Fibroblast of pulmonary artery (primary cell): ENCODE measurements around the gene COPG2.

Experiments used
- DNase-seq: peaks from one replicate; pipeline ENCODE4 v3.0.0-alpha.2; 2010; ENCODE audit warnings: low read depth
- H3K4me3 ChIP-seq: replicated peaks from 2 replicates; pipeline ENCODE4 v1.5.1; 2011; ENCODE audit warnings: low read depth, mild to moderate bottlenecking, control low read depth, low read length, moderate library complexity
- TF ChIP-seq, protein P1 (sequence below): IDR thresholded peaks from 2 replicates; pipeline ENCODE4 v1.5.1; 2011; ENCODE audit warnings: mild to moderate bottlenecking, control low read depth, low read length, inconsistent platforms; ENCODE audit errors: missing control alignments

The COPG2 gene

DNA sequence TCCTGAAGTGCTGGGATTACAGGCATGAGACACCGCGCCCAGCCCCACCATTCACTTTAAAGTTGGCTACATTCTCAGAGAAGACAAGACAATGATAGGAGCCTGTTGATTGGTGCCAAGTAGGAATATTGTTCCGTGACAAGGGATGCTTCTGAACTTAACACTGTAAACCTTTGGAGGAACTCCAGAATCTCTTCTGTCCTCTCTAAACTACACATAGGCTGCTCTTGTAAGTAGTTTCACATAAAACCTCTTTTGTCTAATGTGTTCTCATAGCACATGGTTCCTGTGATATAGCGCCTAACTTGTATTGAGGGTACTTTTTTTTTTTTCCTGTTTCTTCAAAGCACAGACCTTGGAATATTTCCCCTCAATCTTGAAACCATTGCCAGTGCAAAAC, 3.6 kb upstream of the COPG2 start:
- TF ChIP-seq, protein P1, sequence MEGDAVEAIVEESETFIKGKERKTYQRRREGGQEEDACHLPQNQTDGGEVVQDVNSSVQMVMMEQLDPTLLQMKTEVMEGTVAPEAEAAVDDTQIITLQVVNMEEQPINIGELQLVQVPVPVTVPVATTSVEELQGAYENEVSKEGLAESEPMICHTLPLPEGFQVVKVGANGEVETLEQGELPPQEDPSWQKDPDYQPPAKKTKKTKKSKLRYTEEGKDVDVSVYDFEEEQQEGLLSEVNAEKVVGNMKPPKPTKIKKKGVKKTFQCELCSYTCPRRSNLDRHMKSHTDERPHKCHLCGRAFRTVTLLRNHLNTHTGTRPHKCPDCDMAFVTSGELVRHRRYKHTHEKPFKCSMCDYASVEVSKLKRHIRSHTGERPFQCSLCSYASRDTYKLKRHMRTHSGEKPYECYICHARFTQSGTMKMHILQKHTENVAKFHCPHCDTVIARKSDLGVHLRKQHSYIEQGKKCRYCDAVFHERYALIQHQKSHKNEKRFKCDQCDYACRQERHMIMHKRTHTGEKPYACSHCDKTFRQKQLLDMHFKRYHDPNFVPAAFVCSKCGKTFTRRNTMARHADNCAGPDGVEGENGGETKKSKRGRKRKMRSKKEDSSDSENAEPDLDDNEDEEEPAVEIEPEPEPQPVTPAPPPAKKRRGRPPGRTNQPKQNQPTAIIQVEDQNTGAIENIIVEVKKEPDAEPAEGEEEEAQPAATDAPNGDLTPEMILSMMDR, result no peak
- H3K4me3 ChIP-seq, result no peak overlapping the region

DNA sequence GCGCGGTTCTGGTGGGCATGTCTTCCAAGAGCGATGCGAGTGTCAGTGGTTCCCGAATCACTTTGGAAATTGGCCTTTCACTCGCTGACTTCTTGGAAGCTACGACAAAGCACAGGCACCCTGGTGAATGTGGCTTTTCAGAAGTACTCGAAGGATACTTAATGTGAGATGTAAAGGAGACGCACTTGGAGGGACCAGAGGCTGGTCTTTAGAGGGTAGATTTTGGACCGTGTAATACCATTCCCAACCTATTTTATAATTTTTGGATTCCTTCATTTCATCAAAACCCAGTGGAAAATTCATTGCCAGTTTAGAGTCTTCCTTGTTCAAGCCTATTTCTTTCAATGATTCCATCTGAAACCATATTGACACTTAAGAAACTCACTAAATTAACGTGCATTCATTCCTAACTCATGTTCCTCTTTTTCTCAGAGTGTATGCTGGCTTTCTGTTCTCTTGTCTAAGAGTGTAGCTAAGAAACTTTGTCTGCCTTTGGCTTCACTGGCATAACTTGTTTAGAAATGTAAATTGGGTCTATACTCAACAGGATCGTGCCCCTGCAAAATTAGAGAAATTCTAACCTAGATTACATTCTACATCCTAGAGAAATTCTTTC, 645 bp upstream of the COPG2 start:
- TF ChIP-seq, protein P1, result no peak
- DNase-seq, result no peak
- peak overlapping the region; percentile 75 for H3K4me3 ChIP-seq

More for the DNA sequence above, 3.6 kb upstream of the COPG2 start:
- no peak for DNase-seq

DNA sequence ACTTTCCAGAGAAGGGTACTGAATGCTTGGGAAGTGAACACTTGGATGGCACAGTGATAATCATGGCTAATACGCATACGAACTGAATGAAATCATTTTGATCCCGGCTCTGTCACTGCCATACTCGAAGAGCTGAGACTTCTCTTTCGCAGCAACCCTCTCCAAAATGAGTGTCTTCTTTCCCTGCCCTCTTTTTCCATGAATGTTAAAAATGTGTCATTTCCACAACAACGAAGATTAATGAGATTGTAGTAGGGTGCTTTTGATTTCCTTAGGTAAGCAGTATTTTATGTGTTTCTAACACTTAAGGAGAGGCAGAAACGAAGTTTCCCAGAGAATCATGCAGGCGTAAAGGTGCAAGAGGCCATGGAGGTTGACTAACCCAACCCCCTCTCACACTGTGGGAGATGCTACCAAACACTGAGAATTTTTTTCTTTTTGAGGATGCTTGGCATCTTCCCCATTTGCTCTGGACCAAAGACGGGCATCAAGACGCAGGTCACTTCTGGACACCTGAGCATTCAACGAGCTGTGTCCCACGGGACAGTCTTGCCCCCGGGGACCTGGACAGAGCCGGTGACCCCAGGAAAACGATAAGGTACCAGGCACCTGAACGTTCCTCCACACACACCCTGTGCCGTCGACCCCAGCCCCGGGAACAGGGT, 823 bp downstream of the COPG2 start:
- no peak for DNase-seq
- H3K4me3 ChIP-seq, result peak overlapping the region; percentile 75
- TF ChIP-seq, protein P1, result no peak

DNA sequence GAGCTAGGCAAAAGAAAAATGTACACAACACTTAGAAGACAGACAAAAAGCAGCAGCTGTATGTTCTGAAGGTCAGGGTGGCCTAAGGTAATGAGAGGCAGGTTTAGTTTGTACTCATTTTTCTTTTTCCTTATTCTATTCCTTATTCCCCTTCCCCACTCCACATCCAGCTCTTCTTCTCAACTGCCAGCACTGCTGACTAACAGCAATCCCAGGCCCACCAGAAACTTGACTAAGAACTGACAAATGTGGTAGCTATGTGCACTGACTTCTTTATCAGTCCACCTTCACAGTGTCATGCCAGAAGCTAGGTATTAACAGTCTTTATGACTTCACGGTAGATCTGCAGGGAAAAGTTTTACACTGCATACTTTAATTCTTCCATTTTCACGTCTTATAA, 6.1 kb downstream of the COPG2 start:
- no peak overlapping the region for H3K4me3 ChIP-seq
- TF ChIP-seq, protein P1, result no peak
- no peak for DNase-seq

DNA sequence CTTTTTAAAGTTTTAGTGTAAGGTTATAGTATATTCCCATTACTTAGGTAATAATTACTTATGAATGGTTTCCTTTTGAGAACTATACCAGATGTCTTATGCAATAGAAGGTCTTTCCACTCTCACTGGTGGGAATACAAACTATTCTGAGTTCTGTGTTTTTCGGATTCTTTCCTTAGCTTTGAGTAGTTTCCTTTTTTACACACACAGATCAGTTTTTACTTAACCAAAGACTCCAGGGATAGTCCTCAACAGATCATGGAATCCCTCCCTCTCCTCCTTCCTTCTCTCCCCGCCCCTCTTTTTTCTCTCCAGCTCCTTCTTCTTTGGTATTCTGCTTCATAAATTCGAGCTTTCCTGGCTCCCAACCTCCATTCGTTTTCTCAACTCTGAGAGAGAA, 13.3 kb downstream of the COPG2 start:
- TF ChIP-seq, protein P1, result no peak
- DNase-seq, result no peak

DNA sequence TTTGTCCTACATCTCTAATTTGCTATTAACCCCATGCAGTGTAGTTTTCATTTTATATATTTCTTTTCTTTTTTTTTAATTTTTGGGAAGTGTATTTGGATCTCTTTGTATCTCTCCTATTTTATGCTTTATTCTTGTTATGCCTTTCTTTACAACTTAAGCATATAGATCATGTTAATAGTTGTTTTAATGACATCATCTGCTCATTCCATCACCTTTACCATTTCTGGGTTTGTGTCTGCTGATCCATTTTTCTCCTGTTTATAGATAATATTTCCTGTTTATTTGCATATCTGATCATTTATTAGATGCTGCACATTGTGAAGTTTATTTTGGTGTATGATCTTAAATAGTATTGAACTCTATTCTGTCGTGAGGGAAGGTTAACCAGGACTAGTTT, 13.7 kb downstream of the COPG2 start:
- TF ChIP-seq, protein P1, result no peak
- H3K4me3 ChIP-seq, result no peak overlapping the region

More for the DNA sequence above, 13.3 kb downstream of the COPG2 start:
- H3K4me3 ChIP-seq, result no peak overlapping the region

More for the DNA sequence above, 13.7 kb downstream of the COPG2 start:
- DNase-seq, result no peak
